Adrenal gland (tissue), 5 donors: Measurements from ENCODE around the gene PTX4.

Experiments used
- POLR2A ChIP-seq, 2 donors: fragments of 450-650 bp; IDR thresholded peaks; one replicate each; pipeline ENCODE4 v1.6.1; 2017; ENCODE audit warnings: antibody characterized with exemption in 2 of 2, mild to moderate bottlenecking in 2 of 2, moderate library complexity in 1 of 2
- TF ChIP-seq, protein P1 (sequence below), 6 experiments: fragments of 450-650 bp in 4 of 6; fragments of 200-600 bp in 2 of 6; sonication (generic) in 1 of 6; IDR thresholded peaks; 1 replicate in 5 of 6; 2 replicates in 1 of 6; pipeline versions ENCODE4 v1.5.1 to v1.8.0; 2016 to 2021; ENCODE audit warnings: antibody characterized with exemption in 6 of 6, mild to moderate bottlenecking in 2 of 6, moderate library complexity in 1 of 6
- donor health status: DM: no; HTN: no; CAD: no.

DNA sequence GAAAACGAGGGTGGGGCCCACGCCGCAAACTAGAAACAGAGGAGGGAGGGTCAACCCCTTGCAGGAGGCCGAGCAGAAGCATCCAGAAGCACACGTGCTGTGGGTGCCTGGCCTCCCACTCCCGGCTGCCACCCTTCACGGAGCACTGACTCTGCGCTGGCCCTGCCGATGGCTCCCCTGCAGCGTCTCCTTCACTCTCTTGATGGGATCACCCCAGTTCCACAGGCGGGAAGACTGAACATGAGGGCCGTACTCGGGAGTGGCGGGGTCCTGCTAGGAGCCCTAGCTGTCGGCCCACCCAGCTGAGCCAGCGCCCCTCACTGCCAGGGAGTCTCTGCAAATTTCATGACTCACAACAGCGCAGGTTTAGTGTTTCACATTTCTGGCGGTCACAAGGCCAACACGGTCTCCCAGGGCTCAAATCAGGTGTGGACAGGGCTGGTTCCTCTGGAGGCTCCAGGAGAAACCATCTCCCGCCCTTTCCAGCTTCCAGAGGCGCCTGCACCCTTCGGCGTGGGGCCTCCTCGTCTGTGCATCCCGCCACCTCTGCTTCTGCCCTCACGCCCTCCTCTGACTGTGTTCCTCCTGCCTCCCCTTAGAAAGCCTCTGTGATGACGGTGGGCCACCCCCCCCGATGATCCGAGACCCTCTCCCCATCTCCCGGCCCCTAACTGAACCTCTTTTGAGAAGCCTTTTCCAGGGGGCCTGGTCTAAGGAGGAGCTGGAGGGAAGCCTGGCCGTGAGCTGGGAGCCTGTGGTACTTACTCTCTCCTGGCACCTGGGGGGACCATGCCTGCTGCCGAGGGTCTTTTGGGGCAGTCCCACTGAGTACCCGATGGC, 2.0 kb downstream of the PTX4 start:
- TF ChIP-seq, protein P1, sequence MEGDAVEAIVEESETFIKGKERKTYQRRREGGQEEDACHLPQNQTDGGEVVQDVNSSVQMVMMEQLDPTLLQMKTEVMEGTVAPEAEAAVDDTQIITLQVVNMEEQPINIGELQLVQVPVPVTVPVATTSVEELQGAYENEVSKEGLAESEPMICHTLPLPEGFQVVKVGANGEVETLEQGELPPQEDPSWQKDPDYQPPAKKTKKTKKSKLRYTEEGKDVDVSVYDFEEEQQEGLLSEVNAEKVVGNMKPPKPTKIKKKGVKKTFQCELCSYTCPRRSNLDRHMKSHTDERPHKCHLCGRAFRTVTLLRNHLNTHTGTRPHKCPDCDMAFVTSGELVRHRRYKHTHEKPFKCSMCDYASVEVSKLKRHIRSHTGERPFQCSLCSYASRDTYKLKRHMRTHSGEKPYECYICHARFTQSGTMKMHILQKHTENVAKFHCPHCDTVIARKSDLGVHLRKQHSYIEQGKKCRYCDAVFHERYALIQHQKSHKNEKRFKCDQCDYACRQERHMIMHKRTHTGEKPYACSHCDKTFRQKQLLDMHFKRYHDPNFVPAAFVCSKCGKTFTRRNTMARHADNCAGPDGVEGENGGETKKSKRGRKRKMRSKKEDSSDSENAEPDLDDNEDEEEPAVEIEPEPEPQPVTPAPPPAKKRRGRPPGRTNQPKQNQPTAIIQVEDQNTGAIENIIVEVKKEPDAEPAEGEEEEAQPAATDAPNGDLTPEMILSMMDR (IDR thresholded peaks at IDR 0.05), result no peak
- TF ChIP-seq POLR2A (IDR thresholded peaks at IDR 0.05), result no peak
